Spleen (tissue), 7 donors: Measurements from ENCODE around the gene TDRD7.

ENCODE experiments used
- POLR2A ChIP-seq, 3 donors: fragments of 450-650 bp; IDR thresholded peaks; one replicate each; pipeline ENCODE4 v1.5.1; 2017; ENCODE audit warnings: antibody characterized with exemption in 3 of 3, mild to moderate bottlenecking in 1 of 3
- POLR2AphosphoS5 ChIP-seq, 3 donors: sonication (generic); formaldehyde crosslinking; IDR thresholded peaks; one replicate each; pipeline ENCODE4 v1.5.1; 2017; ENCODE audit warnings: antibody characterized with exemption in 3 of 3
- TF ChIP-seq, protein P1 (sequence below), 11 experiments: fragments of 200-600 bp in 7 of 11; fragments of 450-650 bp in 4 of 11; sonication (generic) in 4 of 11; IDR thresholded peaks in 8 of 11; conservative IDR thresholded peaks in 3 of 11; 1 replicate in 7 of 11; 2 replicates in 4 of 11; pipeline versions ENCODE4 v1.4.0 to v1.8.0; 2016 to 2021; ENCODE audit warnings: antibody characterized with exemption in 11 of 11, inconsistent platforms in 4 of 11, mild to moderate bottlenecking in 1 of 11
- donor health status: DM: no; HTN: no; CAD: no; lungs with moderate emphysema.
- donor health status: DM: no; HTN: no; CAD: no.
- donor health status: DM: no; HTN: no; CAD: no.

DNA sequence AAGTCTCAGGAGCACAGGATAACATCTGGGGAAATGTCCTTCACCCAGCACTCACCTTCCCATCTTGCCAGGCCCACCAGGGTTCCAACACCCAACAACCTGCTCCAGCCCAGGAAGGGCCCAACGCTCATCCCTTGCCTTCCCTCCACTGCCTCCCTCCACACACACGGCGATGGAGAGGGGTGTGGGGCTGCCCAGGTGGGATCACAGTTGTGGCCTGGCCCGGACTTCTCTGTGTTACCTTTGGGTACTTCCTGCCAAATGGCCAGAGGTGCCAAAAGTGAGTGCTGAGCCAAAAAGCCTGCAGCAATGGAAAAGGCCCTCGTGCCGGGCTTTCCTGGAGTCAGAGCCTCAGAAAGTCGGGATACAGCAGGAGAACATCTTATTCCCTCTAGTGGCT lies 15.6 kb upstream of the TDRD7 start:
- TF ChIP-seq, protein P1, sequence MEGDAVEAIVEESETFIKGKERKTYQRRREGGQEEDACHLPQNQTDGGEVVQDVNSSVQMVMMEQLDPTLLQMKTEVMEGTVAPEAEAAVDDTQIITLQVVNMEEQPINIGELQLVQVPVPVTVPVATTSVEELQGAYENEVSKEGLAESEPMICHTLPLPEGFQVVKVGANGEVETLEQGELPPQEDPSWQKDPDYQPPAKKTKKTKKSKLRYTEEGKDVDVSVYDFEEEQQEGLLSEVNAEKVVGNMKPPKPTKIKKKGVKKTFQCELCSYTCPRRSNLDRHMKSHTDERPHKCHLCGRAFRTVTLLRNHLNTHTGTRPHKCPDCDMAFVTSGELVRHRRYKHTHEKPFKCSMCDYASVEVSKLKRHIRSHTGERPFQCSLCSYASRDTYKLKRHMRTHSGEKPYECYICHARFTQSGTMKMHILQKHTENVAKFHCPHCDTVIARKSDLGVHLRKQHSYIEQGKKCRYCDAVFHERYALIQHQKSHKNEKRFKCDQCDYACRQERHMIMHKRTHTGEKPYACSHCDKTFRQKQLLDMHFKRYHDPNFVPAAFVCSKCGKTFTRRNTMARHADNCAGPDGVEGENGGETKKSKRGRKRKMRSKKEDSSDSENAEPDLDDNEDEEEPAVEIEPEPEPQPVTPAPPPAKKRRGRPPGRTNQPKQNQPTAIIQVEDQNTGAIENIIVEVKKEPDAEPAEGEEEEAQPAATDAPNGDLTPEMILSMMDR (IDR thresholded peaks at IDR 0.05 in 8 of 11, conservative IDR thresholded peaks at IDR 0.05 in 3 of 11): no peak
- TF ChIP-seq POLR2AphosphoS5 (IDR thresholded peaks at IDR 0.05): no peak
- TF ChIP-seq POLR2A (IDR thresholded peaks at IDR 0.05): no peak
